ENCODE data around the gene ZNF646. TPM values are rescaled to one million over a fixed set of nuclear protein-coding genes. Genes with fewer than 3 reads are reported as not detected.

Gene ZNF646
- total and polyA plus RNA-seq, 2 of the 13 experiments (the other 11 are each of a cell fraction or from before 2014, with no cell fraction given), result 3.4 to 10.9 TPM

DNA sequence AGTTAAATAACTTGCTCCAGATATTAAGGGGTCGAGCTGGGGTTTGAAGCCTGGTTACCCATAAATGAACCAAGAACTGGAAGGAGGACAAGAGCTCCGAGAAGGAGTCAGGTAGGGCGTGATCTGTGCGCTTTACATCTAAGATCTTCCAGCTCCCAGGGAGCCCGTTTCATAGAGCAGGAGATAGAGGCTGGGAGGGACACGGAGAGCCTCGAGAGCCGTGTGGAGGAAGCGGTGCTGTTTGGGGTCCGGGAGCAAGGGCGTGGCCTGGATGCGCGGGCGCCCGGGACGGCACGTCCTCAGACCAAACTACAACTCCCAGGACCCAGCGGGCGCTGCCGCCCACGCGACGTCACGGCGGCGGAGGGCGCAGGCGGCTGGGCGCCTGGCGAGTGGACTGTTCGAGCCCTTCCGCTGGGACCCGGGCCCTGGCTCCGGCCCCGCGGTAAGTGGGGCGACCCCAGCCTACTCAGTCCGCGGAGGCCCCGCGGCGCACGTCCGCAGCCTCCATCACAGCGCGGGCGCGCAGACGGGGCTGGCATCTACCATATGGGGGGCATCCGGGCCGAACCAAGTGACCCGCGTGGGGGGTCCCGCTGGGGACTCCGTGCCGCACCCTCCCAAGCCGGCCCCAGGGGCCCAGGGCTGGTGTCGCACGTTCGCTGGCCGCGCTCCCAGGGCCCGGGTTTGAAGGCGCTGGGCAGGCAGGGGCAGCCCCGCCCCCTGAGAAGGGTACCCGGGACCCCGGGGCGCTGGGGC, 34.0 kb downstream of the ZNF646 start, which contains the start of gene BCKDK (continued):
- TF ChIP-seq SOX13 (IDR thresholded peaks at IDR 0.05), result no peak
- no peak for TF ChIP-seq SOX13 (CRISPR knock-in tag; conservative IDR thresholded peaks at IDR 0.05 in 1 of 2, IDR thresholded peaks at IDR 0.05 in 1 of 2)
- TF ChIP-seq TBL1XR1 (IDR thresholded peaks at IDR 0.05; ENCODE audit: borderline replicate concordance, low read length, partially characterized antibody), result no peak
- peak; percentile 86 for TF ChIP-seq MYC (CRISPR knock-in tag; IDR thresholded peaks at IDR 0.05; ENCODE audit: borderline replicate concordance)
- peak; percentile 32; the same call in 1 of the 2 replicates for TF ChIP-seq UBTF (CRISPR knock-in tag; IDR thresholded peaks at IDR 0.05)
- TF ChIP-seq RFX3 (CRISPR knock-in tag; IDR thresholded peaks at IDR 0.05), result no peak
- TF ChIP-seq, protein P1, sequence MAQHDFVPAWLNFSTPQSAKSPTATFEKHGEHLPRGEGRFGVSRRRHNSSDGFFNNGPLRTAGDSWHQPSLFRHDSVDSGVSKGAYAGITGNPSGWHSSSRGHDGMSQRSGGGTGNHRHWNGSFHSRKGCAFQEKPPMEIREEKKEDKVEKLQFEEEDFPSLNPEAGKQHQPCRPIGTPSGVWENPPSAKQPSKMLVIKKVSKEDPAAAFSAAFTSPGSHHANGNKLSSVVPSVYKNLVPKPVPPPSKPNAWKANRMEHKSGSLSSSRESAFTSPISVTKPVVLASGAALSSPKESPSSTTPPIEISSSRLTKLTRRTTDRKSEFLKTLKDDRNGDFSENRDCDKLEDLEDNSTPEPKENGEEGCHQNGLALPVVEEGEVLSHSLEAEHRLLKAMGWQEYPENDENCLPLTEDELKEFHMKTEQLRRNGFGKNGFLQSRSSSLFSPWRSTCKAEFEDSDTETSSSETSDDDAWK (CRISPR knock-in tag; IDR thresholded peaks at IDR 0.05), result no peak
- peak; percentile 67; the same call in 1 of the 2 replicates for TF ChIP-seq BRCA1 (CRISPR knock-in tag; IDR thresholded peaks at IDR 0.05)
- peak; percentile 87; the same call in 1 of the 2 replicates for TF ChIP-seq EEA1 (CRISPR knock-in tag; IDR thresholded peaks at IDR 0.05; ENCODE audit: borderline replicate concordance)
- peak; percentile 72; the same call in 1 of the 2 replicates for TF ChIP-seq ZZZ3 (CRISPR knock-in tag; IDR thresholded peaks at IDR 0.05; ENCODE audit: borderline replicate concordance)
- no peak for TF ChIP-seq ZNF781 (CRISPR knock-in tag; IDR thresholded peaks at IDR 0.05; ENCODE audit: borderline replicate concordance, not compliant biosample characterization)
- TF ChIP-seq NCOR1 (IDR thresholded peaks at IDR 0.05; ENCODE audit: borderline replicate concordance, low read length), result no peak
- TF ChIP-seq ZNF644 (CRISPR knock-in tag; IDR thresholded peaks at IDR 0.05; ENCODE audit: low read depth), result no peak
- TF ChIP-seq HCFC1 (IDR thresholded peaks at IDR 0.05; ENCODE audit: low read depth, low read length), result peak; percentile 91
- no peak; the same call in 1 of the 2 replicates for TF ChIP-seq POGK (CRISPR knock-in tag; conservative IDR thresholded peaks at IDR 0.05)
- peak; percentile 73; the same call in 1 of the 2 replicates for TF ChIP-seq MIER3 (CRISPR knock-in tag; IDR thresholded peaks at IDR 0.05; ENCODE audit: borderline replicate concordance)
- no peak for TF ChIP-seq FOXM1 (CRISPR knock-in tag; IDR thresholded peaks at IDR 0.05)
- TF ChIP-seq, protein P2, sequence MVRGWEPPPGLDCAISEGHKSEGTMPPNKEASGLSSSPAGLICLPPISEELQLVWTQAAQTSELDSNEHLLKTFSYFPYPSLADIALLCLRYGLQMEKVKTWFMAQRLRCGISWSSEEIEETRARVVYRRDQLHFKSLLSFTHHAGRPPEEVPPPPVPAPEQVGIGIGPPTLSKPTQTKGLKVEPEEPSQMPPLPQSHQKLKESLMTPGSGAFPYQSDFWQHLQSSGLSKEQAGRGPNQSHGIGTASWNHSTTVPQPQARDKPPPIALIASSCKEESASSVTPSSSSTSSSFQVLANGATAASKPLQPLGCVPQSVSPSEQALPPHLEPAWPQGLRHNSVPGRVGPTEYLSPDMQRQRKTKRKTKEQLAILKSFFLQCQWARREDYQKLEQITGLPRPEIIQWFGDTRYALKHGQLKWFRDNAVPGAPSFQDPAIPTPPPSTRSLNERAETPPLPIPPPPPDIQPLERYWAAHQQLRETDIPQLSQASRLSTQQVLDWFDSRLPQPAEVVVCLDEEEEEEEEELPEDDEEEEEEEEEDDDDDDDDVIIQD (CRISPR knock-in tag; IDR thresholded peaks at IDR 0.05; ENCODE audit: low read depth), result no peak
- TF ChIP-seq ZNF414 (CRISPR knock-in tag; IDR thresholded peaks at IDR 0.05), result 0 out of 2 replicates have a peak, but pooled peaks have one; percentile 56
- 0 out of 2 replicates have a peak, but pooled peaks have one; percentile 41 for TF ChIP-seq GATA4 (IDR thresholded peaks at IDR 0.05; ENCODE audit: borderline replicate concordance, low read depth)
